GM12892 (cell line): ENCODE results near the gene GRIA1.

Experiments used
- POLR2A ChIP-seq: IDR thresholded peaks from 2 replicates; pipeline ENCODE4 v1.6.1; 2011; ENCODE audit warnings: low read depth, low read length, control low read depth
- POLR2AphosphoS5 ChIP-seq: IDR thresholded peaks from 2 replicates; pipeline ENCODE4 v1.6.1; 2011; ENCODE audit warnings: low read depth, low read length, control low read depth
- TAF1 ChIP-seq: IDR thresholded peaks from 2 replicates; pipeline ENCODE4 v1.6.1; 2011; ENCODE audit warnings: low read depth, mild to moderate bottlenecking, control low read depth, low read length, borderline replicate concordance

DNA sequence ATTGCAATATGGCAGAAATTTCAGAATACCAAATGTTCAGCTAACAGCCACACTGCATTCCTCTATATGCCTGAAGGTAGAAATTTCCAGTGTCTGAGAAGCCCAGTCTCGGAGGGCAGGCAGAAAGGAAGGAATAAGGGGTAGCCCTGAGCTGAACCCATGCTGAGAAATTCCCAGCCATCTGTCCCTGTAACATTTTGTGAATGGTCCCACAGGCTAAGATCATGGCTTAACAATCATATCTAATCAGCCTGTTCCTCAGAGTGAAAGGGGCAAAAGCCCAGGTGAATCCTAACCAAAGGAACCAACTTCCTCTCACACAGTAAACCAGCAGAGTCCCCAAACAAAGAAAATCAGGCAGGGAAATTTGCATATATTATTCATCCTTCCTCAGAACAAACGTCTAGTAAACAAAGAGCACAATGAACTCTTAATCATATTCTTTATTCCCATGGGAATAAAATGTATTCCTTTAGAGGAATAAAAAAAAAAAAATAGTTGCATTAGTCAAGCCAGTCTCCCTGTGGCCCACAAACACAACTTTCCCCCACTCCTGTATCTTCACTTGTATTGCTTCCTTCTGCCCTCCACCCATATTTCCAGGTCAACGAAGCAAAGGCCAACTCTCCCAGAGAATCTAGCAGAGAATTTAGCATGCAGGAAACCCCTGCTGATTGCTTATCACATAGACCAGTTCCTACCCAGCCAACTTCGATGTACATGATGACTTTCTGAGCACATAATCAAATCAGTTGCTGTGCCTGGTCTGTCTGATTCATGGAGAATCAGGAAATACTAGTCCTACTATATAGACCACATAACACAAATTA is 290.6 kb downstream of the GRIA1 start:
- no peak for TF ChIP-seq TAF1
- TF ChIP-seq POLR2A: no peak
- no peak for TF ChIP-seq POLR2AphosphoS5
